ENCODE data around the gene GLP2R. TPM values are rescaled to one million over a fixed set of nuclear protein-coding genes. Genes with fewer than 3 reads are reported as not detected.

Gene GLP2R
- total RNA-seq, 1 experiment from 2014 or later: 0.08 TPM

- ATAC-seq (no peak), DNase-seq (ENCODE audit: low read depth, low spot score) (no peak)
- in situ Hi-C loops (cut with HindIII; ENCODE audit: low pct_unique_long_range_greater_than_20kb, low sequenced_read_pairs) (no loop called here), intact Hi-C loops (cut with micrococcal nuclease; ENCODE audit: unreplicated experiment) (no loop called here)
- H3K4me1 ChIP-seq (ENCODE audit: control insufficient read depth, insufficient read depth, low read length): no peaks in the 10 kb centered on the region
- TF ChIP-seq CTCF (IDR thresholded peaks at IDR 0.05) (no peak), SIN3A (IDR thresholded peaks at IDR 0.05; ENCODE audit: borderline replicate concordance, insufficient read depth, low read depth, low read length) (no peak), TCF7L2 (IDR thresholded peaks at IDR 0.05; ENCODE audit: low read depth, low read length) (no peak), REST (IDR thresholded peaks at IDR 0.05; ENCODE audit: insufficient read depth in 1 of 2, low read depth in 2 of 2, low read length in 1 of 2) (no peak), POLR2AphosphoS5 (IDR thresholded peaks at IDR 0.05; ENCODE audit: low read depth, low read length) (no peak)
- H3K27ac ChIP-seq (ENCODE audit: low read length): no peak overlapping the region
- H3K27me3 ChIP-seq (ENCODE audit: control insufficient read depth, insufficient read depth, low read length): peaks cover 2% of the 10 kb centered on the region; the same call in 1 of the 2 replicates
- CTCF ChIA-PET: no interaction called here
- no peaks in the 10 kb centered on the region for H3K9me3 ChIP-seq (ENCODE audit: control insufficient read depth, insufficient read depth, low read depth, low read length)
- POLR2A ChIA-PET: no interaction called here
- H3K36me3 ChIP-seq (ENCODE audit: control insufficient read depth, insufficient read depth, low read length): no peaks in the 10 kb centered on the region
- BruUV-seq (replicated peaks): no TSS peak
- no peak overlapping the region for H3K4me3 ChIP-seq (ENCODE audit: low read depth in 2 of 2, low read length in 2 of 2)
Measured at GRCh38 chr17:9937241-9937761, 111.6 kb downstream of the GLP2R start.

- intact Hi-C loops (cut with micrococcal nuclease; ENCODE audit: unreplicated experiment): no loop called here
- no peak overlapping the region for H3K4me3 ChIP-seq (ENCODE audit: low read depth in 2 of 2, low read length in 2 of 2)
- DNase-seq (ENCODE audit: low read depth, low spot score): no peak
- H3K9me3 ChIP-seq (ENCODE audit: control insufficient read depth, insufficient read depth, low read depth, low read length): no peaks in the 10 kb centered on the region
- no peaks in the 10 kb centered on the region for H3K36me3 ChIP-seq (ENCODE audit: control insufficient read depth, insufficient read depth, low read length)
- H3K27me3 ChIP-seq (ENCODE audit: control insufficient read depth, insufficient read depth, low read length): peaks cover 2% of the 10 kb centered on the region; the same call in 1 of the 2 replicates
- ChIA-PET CTCF (no interaction called here), POLR2A (no interaction called here)
- in situ Hi-C loops (cut with HindIII; ENCODE audit: low pct_unique_long_range_greater_than_20kb, low sequenced_read_pairs): no loop called here
- ATAC-seq: no peak
- no peak overlapping the region for H3K27ac ChIP-seq (ENCODE audit: low read length)
- no peaks in the 10 kb centered on the region for H3K4me1 ChIP-seq (ENCODE audit: control insufficient read depth, insufficient read depth, low read length)
- TF ChIP-seq REST (IDR thresholded peaks at IDR 0.05; ENCODE audit: insufficient read depth in 1 of 2, low read depth in 2 of 2, low read length in 1 of 2) (no peak), TCF7L2 (IDR thresholded peaks at IDR 0.05; ENCODE audit: low read depth, low read length) (no peak), SIN3A (IDR thresholded peaks at IDR 0.05; ENCODE audit: borderline replicate concordance, insufficient read depth, low read depth, low read length) (no peak), POLR2AphosphoS5 (IDR thresholded peaks at IDR 0.05; ENCODE audit: low read depth, low read length) (no peak), CTCF (IDR thresholded peaks at IDR 0.05) (no peak)
- BruUV-seq (replicated peaks): no TSS peak
Measured at GRCh38 chr17:9937901-9938300, 112.2 kb downstream of the GLP2R start.

All from Panc1 (cell line).